A549 (cell line): ENCODE measurements around the gene MED12L. TPM values are rescaled to one million over a fixed set of nuclear protein-coding genes. Genes with fewer than 3 reads are reported as not detected.

Source experiments
- ATAC-seq, 2 experiments: fragments of 200-7000 bp in 1 of 2; fragments of >200 bp in 1 of 2; cut with Nextera tagmentation in 1 of 2; cut with Tn5 transposase in 1 of 2; 3 replicates each; pipeline versions ENCODE4 v1.8.0 to v1.9.1; 2018 to 2020; ENCODE audit warnings: mild to moderate bottlenecking in 1 of 2, moderate library complexity in 1 of 2
- CTCF ChIA-PET: fragments of 300-600 bp; sonication (Branson Sonifier 250); formaldehyde crosslinking; extraction: SDS; loops from one replicate; lab custom pipeline; 2021; ENCODE audit warnings: antibody characterized with exemption, inconsistent platforms; lab: Yijun Ruan, JAX
- POLR2A ChIA-PET: fragments of 350-600 bp; formaldehyde crosslinking; extraction: SDS; loops from one replicate; lab custom pipeline; 2021; ENCODE audit warnings: antibody characterized with exemption, inconsistent platforms; lab: Yijun Ruan, JAX
- DNase-seq, 2 experiments: peaks; one replicate each; pipeline versions ENCODE4 v3.0.0 to v3.0.0-alpha.2; 2011 to 2016; ENCODE audit warnings: low read depth in 1 of 2, low spot score in 1 of 2
- FAIRE-seq: peaks from 2 replicates; lab custom pipeline; 2011; peaks lifted over from hg19 to GRCh38; lab: Jason Lieb, UNC
- H3K27ac ChIP-seq, 2 experiments: fragments of >200 bp; sonication (Bioruptor Twin); formaldehyde crosslinking; 3 replicates each; pipeline ENCODE4 v1.5.1; 2016 to 2017
- H3K4me1 ChIP-seq: fragments of >200 bp; sonication (Bioruptor Twin); formaldehyde crosslinking; 3 replicates; pipeline ENCODE4 v1.6.1; 2016
- H3K4me2 ChIP-seq: fragments of >200 bp; sonication (Bioruptor Twin); formaldehyde crosslinking; 3 replicates; pipeline ENCODE4 v1.6.1; 2016
- H3K4me3 ChIP-seq: fragments of >200 bp; sonication (Bioruptor Twin); formaldehyde crosslinking; 3 replicates; pipeline ENCODE4 v1.5.1; 2016
- H3K9me3 ChIP-seq: fragments of >200 bp; sonication (Bioruptor Twin); formaldehyde crosslinking; 3 replicates; pipeline ENCODE4 v1.6.1; 2016
- CEBPB ChIP-seq, 2 experiments: fragments of >200 bp in 1 of 2; sonication (Bioruptor Twin) in 1 of 2; formaldehyde crosslinking in 1 of 2; IDR thresholded peaks; 2 replicates each; pipeline ENCODE4 v1.6.1; 2012 to 2016
- CHD2 ChIP-seq: fragments of 150-350 bp; IDR thresholded peaks from 2 replicates; pipeline ENCODE4 v1.6.1; 2014; ENCODE audit warnings: low read length; ENCODE audit not compliant: partially characterized antibody
- CHD4 ChIP-seq: fragments of 200-600 bp; sonication (generic); IDR thresholded peaks from 2 replicates; pipeline ENCODE4 v1.6.1; 2016; ENCODE audit warnings: antibody characterized with exemption, mild to moderate bottlenecking, borderline replicate concordance
- EHF ChIP-seq: fragments of 250-450 bp; sonication (Bioruptor Pico); IDR thresholded peaks from 2 replicates; pipeline ENCODE4 v1.5.0; 2020; ENCODE audit warnings: mild to moderate bottlenecking
- EP300 ChIP-seq, 2 experiments: fragments of >200 bp; sonication (Bioruptor Twin); formaldehyde crosslinking; IDR thresholded peaks; 2 replicates in 1 of 2; 3 replicates in 1 of 2; pipeline ENCODE4 v1.6.1; 2016 to 2017
- FOSL2 ChIP-seq, 2 experiments: fragments of 450-650 bp in 1 of 2; fragments of >200 bp in 1 of 2; sonication (Bioruptor Twin) in 1 of 2; formaldehyde crosslinking; IDR thresholded peaks; 2 replicates each; pipeline versions ENCODE4 v1.5.0 to v1.6.1; 2016 to 2020; ENCODE audit warnings: mild to moderate bottlenecking in 1 of 2, moderate library complexity in 1 of 2
- GATA3 ChIP-seq: IDR thresholded peaks from 2 replicates; pipeline ENCODE4 v1.6.1; 2012; ENCODE audit warnings: borderline replicate concordance
- HOXB5 ChIP-seq: fragments of 250-450 bp; sonication (Bioruptor Pico); IDR thresholded peaks from 2 replicates; pipeline ENCODE4 v1.5.0; 2020; ENCODE audit warnings: mild to moderate bottlenecking, moderate library complexity
- JUN ChIP-seq, 2 experiments: fragments of >200 bp; sonication (Bioruptor Twin); formaldehyde crosslinking; IDR thresholded peaks; 2 replicates in 1 of 2; 3 replicates in 1 of 2; pipeline ENCODE4 v1.6.1; 2016 to 2017
- JUNB ChIP-seq: fragments of >200 bp; sonication (Bioruptor Twin); formaldehyde crosslinking; IDR thresholded peaks from 2 replicates; pipeline ENCODE4 v1.6.1; 2016
- KDM5A ChIP-seq: fragments of 200-600 bp; sonication (generic); IDR thresholded peaks from 2 replicates; pipeline ENCODE4 v1.6.1; 2016; ENCODE audit warnings: antibody characterized with exemption, mild to moderate bottlenecking
- NR3C1 ChIP-seq: fragments of >200 bp; sonication (Bioruptor Twin); formaldehyde crosslinking; IDR thresholded peaks from 3 replicates; pipeline ENCODE4 v1.6.1; 2017
- POLR2AphosphoS2 ChIP-seq: conservative IDR thresholded peaks from 2 replicates; pipeline ENCODE4 v1.6.1; 2012; ENCODE audit warnings: low read length, improper control_type of control experiment, inconsistent platforms
- RCOR1 ChIP-seq: fragments of 150-350 bp; IDR thresholded peaks from 2 replicates; pipeline ENCODE4 v1.6.1; 2014; ENCODE audit warnings: antibody characterized with exemption, low read length, low read depth
- REST ChIP-seq: fragments of 200-600 bp; sonication (generic); IDR thresholded peaks from 2 replicates; pipeline ENCODE4 v1.6.1; 2016; ENCODE audit warnings: antibody characterized with exemption, mild to moderate bottlenecking, moderate library complexity
- ZNF302 ChIP-seq: fragments of 250-450 bp; sonication (Bioruptor Pico); IDR thresholded peaks from 2 replicates; pipeline ENCODE4 v1.9.0; 2021; ENCODE audit warnings: inconsistent platforms, mild to moderate bottlenecking, moderate library complexity
- WGBS: methylation state at CpG from one replicate; pipeline ENCODE4 v1.1.6; 2017; ENCODE audit errors: missing lambda C conversion rate; 5-methylcytosine and 5-hydroxymethylcytosine counted together
- polyA plus RNA-seq, 4 experiments: library from polyadenylated mRNA; depleted of rRNA in 3 of 4; stranded (reverse); fragments of >200 nt; fragmentation: RNase III in 1 of 4; extraction: RNeasy Plus Mini Kit Qiagen cat#74134 plus additional on column Dnase treatment in 1 of 4; gene quantifications; 2 replicates in 3 of 4; 3 replicates in 1 of 4; pipeline ENCODE4 v1.2.3, GENCODE V29; 2011 to 2017
- TF ChIP-seq, protein P1 (sequence below): fragments of 250-450 bp; sonication (Bioruptor Pico); IDR thresholded peaks from 2 replicates; pipeline ENCODE4 v1.5.0; 2021; ENCODE audit warnings: mild to moderate bottlenecking, moderate library complexity, borderline replicate concordance
- TF ChIP-seq, protein P2 (sequence below): IDR thresholded peaks from 2 replicates; pipeline ENCODE4 v1.6.1; 2012
- TF ChIP-seq, protein P3 (sequence below): fragments of >200 bp; sonication (Bioruptor Twin); formaldehyde crosslinking; IDR thresholded peaks from 3 replicates; pipeline ENCODE4 v1.5.1; 2016

Gene MED12L
- polyA plus RNA-seq, 2 of the 4 experiments (the other 2 are of a cell fraction) = 0.32 to 0.63 TPM

DNA sequence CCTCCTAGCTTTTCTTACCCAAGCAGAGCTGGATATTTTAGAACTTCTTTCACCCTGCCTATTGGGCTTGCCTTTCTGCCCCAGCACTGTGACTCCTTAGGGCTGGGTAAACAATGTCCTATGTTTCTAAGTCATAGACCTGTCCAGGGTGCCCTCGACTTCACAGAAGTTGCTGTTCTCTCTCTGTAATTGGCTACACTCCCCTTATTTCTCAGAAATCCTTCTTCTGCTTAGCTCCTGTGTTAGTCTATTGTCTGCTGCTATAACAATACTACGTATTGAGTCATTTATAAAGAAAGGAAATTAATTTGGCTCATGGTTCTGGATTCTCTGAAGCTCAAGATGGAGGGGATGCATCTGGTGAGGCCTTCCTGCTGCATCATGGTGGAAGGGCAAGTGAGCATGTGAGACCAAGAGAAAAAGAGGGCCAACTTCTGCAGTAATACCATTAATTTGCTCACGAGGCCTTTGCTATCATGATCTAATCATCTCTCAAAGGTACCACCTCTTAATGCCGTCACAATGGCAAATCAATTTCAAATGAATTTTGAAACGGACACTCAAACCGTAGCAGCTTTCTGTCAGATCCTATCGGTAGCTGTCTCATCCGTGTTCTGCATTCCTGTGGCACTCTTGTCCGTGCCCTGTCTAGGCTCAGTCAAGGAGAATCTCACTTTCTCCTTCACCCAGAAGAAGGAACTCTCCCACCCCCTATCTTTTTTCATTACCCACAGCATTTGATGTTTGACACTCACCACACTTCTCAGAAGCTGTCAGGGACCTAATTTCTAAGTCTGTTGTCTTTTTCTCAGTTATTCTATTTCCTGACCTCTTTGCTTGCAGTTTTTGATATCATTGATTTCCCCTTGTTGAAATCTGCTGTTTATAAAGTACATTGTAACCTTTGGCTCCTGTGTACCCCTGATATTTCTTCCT, 139.8 kb downstream of the MED12L start:
- FAIRE-seq = no peak
- Histone ChIP-seq H3K4me3 (no peak overlapping the region), H3K27ac (peak overlapping the region; percentile 50 to 68), H3K4me2 (peak overlapping the region; percentile 50; the same call in 2 of the 3 replicates), H3K9me3 (no peaks in the 10 kb centered on the region), H3K4me1 (peaks cover 37% of the 10 kb centered on the region)
- ChIA-PET CTCF (interaction anchor here (0.5 to 9.7 kb wide), 10 partner anchors 9 to 137 kb away, joined by 3 to 136 read pairs (median 4); partner anchors contain the start of gene P2RY14), POLR2A (no interaction called here)
- no peak for TF ChIP-seq EHF (CRISPR knock-in tag)
- no peak for TF ChIP-seq EP300 (IDR thresholded peaks at IDR 0.05)
- TF ChIP-seq, protein P1, sequence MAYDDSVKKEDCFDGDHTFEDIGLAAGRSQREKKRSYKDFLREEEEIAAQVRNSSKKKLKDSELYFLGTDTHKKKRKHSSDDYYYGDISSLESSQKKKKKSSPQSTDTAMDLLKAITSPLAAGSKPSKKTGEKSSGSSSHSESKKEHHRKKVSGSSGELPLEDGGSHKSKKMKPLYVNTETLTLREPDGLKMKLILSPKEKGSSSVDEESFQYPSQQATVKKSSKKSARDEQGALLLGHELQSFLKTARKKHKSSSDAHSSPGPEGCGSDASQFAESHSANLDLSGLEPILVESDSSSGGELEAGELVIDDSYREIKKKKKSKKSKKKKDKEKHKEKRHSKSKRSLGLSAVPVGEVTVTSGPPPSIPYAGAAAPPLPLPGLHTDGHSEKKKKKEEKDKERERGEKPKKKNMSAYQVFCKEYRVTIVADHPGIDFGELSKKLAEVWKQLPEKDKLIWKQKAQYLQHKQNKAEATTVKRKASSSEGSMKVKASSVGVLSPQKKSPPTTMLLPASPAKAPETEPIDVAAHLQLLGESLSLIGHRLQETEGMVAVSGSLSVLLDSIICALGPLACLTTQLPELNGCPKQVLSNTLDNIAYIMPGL (CRISPR knock-in tag) = no peak
- no peak for TF ChIP-seq CEBPB (IDR thresholded peaks at IDR 0.05)
- no peak for TF ChIP-seq POLR2AphosphoS2
- ATAC-seq = no peak
- DNase-seq = no peak
- 74% methylated on average over 9 of the region's 9 CpGs for WGBS

DNA sequence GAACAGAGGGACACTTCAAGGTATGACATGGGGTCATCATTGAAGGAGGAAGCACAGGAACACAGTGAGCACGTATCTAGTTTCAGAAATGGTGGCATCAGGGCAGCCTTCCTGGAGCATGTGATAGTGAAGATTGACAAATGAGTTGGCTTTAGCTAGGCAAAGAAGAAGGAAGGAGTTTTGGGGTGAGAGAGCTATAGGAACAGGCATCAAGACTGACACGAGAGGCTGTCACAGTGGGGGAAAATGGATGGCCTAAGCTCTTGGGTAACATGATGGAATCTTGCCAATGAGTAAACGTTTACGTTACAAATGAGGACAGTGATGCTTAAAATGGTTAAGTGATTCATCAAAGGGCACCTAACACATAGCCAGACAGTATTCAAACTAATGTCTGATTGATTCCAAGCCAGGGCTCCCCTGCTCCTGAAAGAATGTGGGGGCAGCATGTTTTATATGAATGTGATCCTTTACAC, 140.7 kb downstream of the MED12L start:
- Histone ChIP-seq H3K27ac (peak overlapping the region; percentile 52 to 68), H3K4me2 (peak overlapping the region; percentile 50)
- ATAC-seq = peak; percentile 37 to 41; a peak in 3 of 6 replicates
- no peak for FAIRE-seq
- TF ChIP-seq REST = no peak
- no peak for TF ChIP-seq FOSL2 (IDR thresholded peaks at IDR 0.05)
- peak; percentile 63 for TF ChIP-seq FOSL2 (CRISPR knock-in tag; IDR thresholded peaks at IDR 0.05)
- TF ChIP-seq ZNF302 (CRISPR knock-in tag) = no peak
- TF ChIP-seq JUN (IDR thresholded peaks at IDR 0.05) = peak in 1 of 2 experiments; percentile 56; a peak in 3 of 5 replicates
- TF ChIP-seq, protein P2, sequence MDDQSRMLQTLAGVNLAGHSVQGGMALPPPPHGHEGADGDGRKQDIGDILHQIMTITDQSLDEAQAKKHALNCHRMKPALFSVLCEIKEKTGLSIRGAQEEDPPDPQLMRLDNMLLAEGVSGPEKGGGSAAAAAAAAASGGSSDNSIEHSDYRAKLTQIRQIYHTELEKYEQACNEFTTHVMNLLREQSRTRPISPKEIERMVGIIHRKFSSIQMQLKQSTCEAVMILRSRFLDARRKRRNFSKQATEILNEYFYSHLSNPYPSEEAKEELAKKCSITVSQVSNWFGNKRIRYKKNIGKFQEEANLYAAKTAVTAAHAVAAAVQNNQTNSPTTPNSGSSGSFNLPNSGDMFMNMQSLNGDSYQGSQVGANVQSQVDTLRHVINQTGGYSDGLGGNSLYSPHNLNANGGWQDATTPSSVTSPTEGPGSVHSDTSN = 0 out of 2 replicates have a peak, but pooled peaks have one; percentile 11
- TF ChIP-seq GATA3 = peak; percentile 62; the same call in 1 of the 2 replicates
- peak; percentile 51 to 71; a peak in 3 of 5 replicates for TF ChIP-seq EP300 (IDR thresholded peaks at IDR 0.05)
- TF ChIP-seq RCOR1 = no peak
- no peak for TF ChIP-seq CHD2
- no peak for TF ChIP-seq CHD4
- TF ChIP-seq, protein P3, sequence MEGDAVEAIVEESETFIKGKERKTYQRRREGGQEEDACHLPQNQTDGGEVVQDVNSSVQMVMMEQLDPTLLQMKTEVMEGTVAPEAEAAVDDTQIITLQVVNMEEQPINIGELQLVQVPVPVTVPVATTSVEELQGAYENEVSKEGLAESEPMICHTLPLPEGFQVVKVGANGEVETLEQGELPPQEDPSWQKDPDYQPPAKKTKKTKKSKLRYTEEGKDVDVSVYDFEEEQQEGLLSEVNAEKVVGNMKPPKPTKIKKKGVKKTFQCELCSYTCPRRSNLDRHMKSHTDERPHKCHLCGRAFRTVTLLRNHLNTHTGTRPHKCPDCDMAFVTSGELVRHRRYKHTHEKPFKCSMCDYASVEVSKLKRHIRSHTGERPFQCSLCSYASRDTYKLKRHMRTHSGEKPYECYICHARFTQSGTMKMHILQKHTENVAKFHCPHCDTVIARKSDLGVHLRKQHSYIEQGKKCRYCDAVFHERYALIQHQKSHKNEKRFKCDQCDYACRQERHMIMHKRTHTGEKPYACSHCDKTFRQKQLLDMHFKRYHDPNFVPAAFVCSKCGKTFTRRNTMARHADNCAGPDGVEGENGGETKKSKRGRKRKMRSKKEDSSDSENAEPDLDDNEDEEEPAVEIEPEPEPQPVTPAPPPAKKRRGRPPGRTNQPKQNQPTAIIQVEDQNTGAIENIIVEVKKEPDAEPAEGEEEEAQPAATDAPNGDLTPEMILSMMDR = no peak
- peak; percentile 88 for TF ChIP-seq JUNB
- TF ChIP-seq CEBPB (IDR thresholded peaks at IDR 0.05) = peak; percentile 63 to 83; a peak in 3 of 4 replicates
- no peak for TF ChIP-seq POLR2AphosphoS2
- TF ChIP-seq NR3C1 = no peak
- peak; percentile 87 for TF ChIP-seq HOXB5 (CRISPR knock-in tag)
- TF ChIP-seq KDM5A = no peak
- TF ChIP-seq, all 56 proteins: peak for 8
- Histone ChIP-seq H3K4me3 (no peak overlapping the region), H3K4me1 (peaks cover 37% of the 10 kb centered on the region), H3K9me3 (no peaks in the 10 kb centered on the region)
- peak in 1 of 2 experiments; percentile 66 for DNase-seq
- ChIA-PET POLR2A (no interaction called here), CTCF (interaction anchor here (1.2 to 9.7 kb wide), 16 partner anchors 8 to 101 kb away, joined by 3 to 136 read pairs (median 12); partner anchors contain the start of gene P2RY14)
- WGBS = 27% methylated on average over 4 of the region's 4 CpGs
